GM21367 (cell line): Measurements from ENCODE around the gene ENDOD1.

Source experiments
- ATAC-seq: cut with Tn5 transposase; IDR thresholded peaks from one replicate; pipeline ENCODE4 v1.9.1; 2021; ENCODE audit not compliant: unreplicated experiment

ENDOD1 gene

GRCh38 chr11:95161248-95161647, 71.6 kb downstream of the ENDOD1 start:
- no peak for ATAC-seq

- ATAC-seq: no peak
Observed at GRCh38 chr11:95163106-95163505, 73.5 kb downstream of the ENDOD1 start.

- no peak for ATAC-seq
Observed at GRCh38 chr11:95165638-95166037, 76.0 kb downstream of the ENDOD1 start.

GRCh38 chr11:95166781-95167180, 77.1 kb downstream of the ENDOD1 start:
- no peak for ATAC-seq

- no peak for ATAC-seq
Observed at GRCh38 chr11:95170294-95170693, 80.6 kb downstream of the ENDOD1 start.

- ATAC-seq: no peak
Observed at GRCh38 chr11:95175818-95176380, 86.3 kb downstream of the ENDOD1 start.
